Left lung (tissue), 10 donors: Measurements from ENCODE around the gene PTPN11. TPM values are rescaled to one million over a fixed set of nuclear protein-coding genes. Genes with fewer than 3 reads are reported as not detected.
A peak's percentile ranks its signal among the peaks of the same experiment; 100 is the strongest.

Experiments used
- ATAC-seq: fragments of 200-7000 bp; cut with Tn5 transposase; one replicate; pipeline ENCODE4 v1.9.1; 2020; ENCODE audit warnings: moderate library complexity
- DNase-seq, 4 donors: peaks; one replicate each; pipeline ENCODE4 v3.0.0-alpha.2; 2013 to 2020
- H3K27ac ChIP-seq, 2 donors: fragments of 200-600 bp; sonication (generic) in 1 of 2; one replicate each; pipeline versions ENCODE4 v1.5.0 to v1.8.0; 2020 to 2021
- H3K27me3 ChIP-seq, 2 donors: fragments of 200-600 bp; sonication (generic) in 1 of 2; one replicate each; pipeline versions ENCODE4 v1.5.0 to v1.8.0; 2020 to 2021
- H3K36me3 ChIP-seq, 2 donors: fragments of 200-600 bp; sonication (generic) in 1 of 2; one replicate each; pipeline versions ENCODE4 v1.5.0 to v1.8.0; 2020 to 2021
- H3K4me1 ChIP-seq, 2 donors: fragments of 200-600 bp; one replicate each; pipeline ENCODE4 v1.8.0; 2021
- H3K4me3 ChIP-seq, 2 donors: fragments of 200-600 bp; sonication (generic) in 1 of 2; one replicate each; pipeline versions ENCODE4 v1.5.0 to v1.8.0; 2020 to 2021; ENCODE audit warnings: mild to moderate bottlenecking in 1 of 2
- H3K9me3 ChIP-seq, 2 donors: fragments of 200-600 bp; sonication (generic) in 1 of 2; one replicate each; pipeline versions ENCODE4 v1.5.0 to v1.8.0; 2020 to 2021
- CTCF ChIP-seq, 2 donors: fragments of 200-600 bp; sonication (generic) in 1 of 2; IDR thresholded peaks; one replicate each; pipeline versions ENCODE4 v1.5.0 to v1.8.0; 2021; ENCODE audit warnings: antibody characterized with exemption in 2 of 2
- intact Hi-C, 2 donors: fragments of 100-400 bp; cut with DNase I; formaldehyde crosslinking; loops; one replicate each; pipeline versions ENCODE4 v1.11.2 to v1.14.2; 2022
- polyA plus RNA-seq, 6 donors: library from polyadenylated mRNA; unstranded; fragments of 120-200 nt; gene quantifications; one replicate each; pipeline ENCODE4 v1.2.1, GENCODE V29; 2013; ENCODE audit not compliant: insufficient read length in 6 of 6
- total RNA-seq, 2 donors: library from RNA; stranded (reverse); fragmentation: NEBNext Ultra II Directional; extraction: Animal tissue kit (Norgen Biotek cat#: 25700); gene quantifications; one replicate each; pipeline ENCODE4 v1.2.1, GENCODE V29; 2021
- donor health status: DM: no; HTN: yes; CAD: no.
- donor health status: DM: no; HTN: no; CAD: no.

The PTPN11 gene
- total and polyA plus RNA-seq, 8 donors = 56.5 to 118 (median 64.4) TPM

- Histone ChIP-seq H3K4me1 (peaks cover 0 to 9% of the 10 kb centered on the region in 2 donors), H3K27me3 (no peaks in the 10 kb centered on the region), H3K4me3 (no peak overlapping the region), H3K9me3 (no peaks in the 10 kb centered on the region), H3K27ac (no peak overlapping the region), H3K36me3 (no peaks in the 10 kb centered on the region)
- intact Hi-C loops = no loop called here
- TF ChIP-seq CTCF (IDR thresholded peaks at IDR 0.05) = no peak
- DNase-seq (peak in 1 of 4 donors; percentile 5), ATAC-seq (no peak)
Observed at GRCh38 chr12:112375105-112375504, 43.6 kb upstream of the PTPN11 start.

- Histone ChIP-seq H3K27ac (peak overlapping the region in 1 of 2 donors; percentile 82), H3K36me3 (no peaks in the 10 kb centered on the region), H3K27me3 (no peaks in the 10 kb centered on the region), H3K4me1 (peaks cover 10 to 28% of the 10 kb centered on the region in 2 donors), H3K4me3 (peak overlapping the region; percentile 83 to 87), H3K9me3 (no peaks in the 10 kb centered on the region)
- ATAC-seq = peak; percentile 5
- intact Hi-C loops = loop anchor here in 1 of 2 donors (10.0 kb wide), 1 partner anchor 186 kb away; no protein-coding TSS in a partner anchor
- TF ChIP-seq CTCF (IDR thresholded peaks at IDR 0.05) = no peak
- DNase-seq = peak in 1 of 4 donors; percentile 32
Observed at GRCh38 chr12:112380663-112381405, 37.9 kb upstream of the PTPN11 start.

GRCh38 chr12:112381406-112381882 is 37.3 kb upstream of the PTPN11 start:
- peak in 2 of 4 donors; percentile 25 to 40 for DNase-seq
- peaks cover 10 to 30% of the 10 kb centered on the region in 2 donors for H3K4me1 ChIP-seq
- no peak for TF ChIP-seq CTCF (IDR thresholded peaks at IDR 0.05)
- peak overlapping the region; percentile 82 to 83 for H3K27ac ChIP-seq
- intact Hi-C loops = loop anchor here in 1 of 2 donors (10.0 kb wide), 1 partner anchor 187 kb away; no protein-coding TSS in a partner anchor
- H3K27me3 ChIP-seq = no peaks in the 10 kb centered on the region
- peak overlapping the region; percentile 83 to 87 for H3K4me3 ChIP-seq
- H3K36me3 ChIP-seq = no peaks in the 10 kb centered on the region
- H3K9me3 ChIP-seq = no peaks in the 10 kb centered on the region
- peak; percentile 65 for ATAC-seq

- intact Hi-C loops = loop anchor here in 1 of 2 donors (10.0 kb wide), 1 partner anchor 187 kb away; no protein-coding TSS in a partner anchor
- Histone ChIP-seq H3K4me1 (peaks cover 10 to 37% of the 10 kb centered on the region in 2 donors), H3K4me3 (peak within 1 kb of the TSS; percentile 83 to 87), H3K9me3 (no peaks in the 10 kb centered on the region), H3K27ac (peak within 1 kb of the TSS; percentile 82 to 83), H3K36me3 (no peaks in the 10 kb centered on the region), H3K27me3 (no peaks in the 10 kb centered on the region)
- DNase-seq = peak; percentile 88 to 100 (median 95)
- TF ChIP-seq CTCF (IDR thresholded peaks at IDR 0.05) = no peak
- ATAC-seq = peak; percentile 99
Observed at GRCh38 chr12:112381883-112382796, 36.6 kb upstream of the PTPN11 start, which contains the start of gene HECTD4. Gene HECTD4 (minus strand): TSS chr12:112382431. CDS start chr12:112382128, 303 bp downstream.
